HG03342 (cell line): Measurements from ENCODE around the gene CD48.
"Not testable (repeated sequence)": the region's sequence is repeated elsewhere in the genome, so short reads cannot be mapped to it uniquely, and the experiment has no call there.

Source experiments
- ATAC-seq: cut with Tn5 transposase; IDR thresholded peaks from one replicate; pipeline ENCODE4 v1.9.1; 2021; ENCODE audit warnings: mild to moderate bottlenecking, moderate library complexity; ENCODE audit not compliant: unreplicated experiment

The CD48 gene

GRCh38 chr1:160716013-160716412 is 4.4 kb upstream of the CD48 start:
- ATAC-seq, result no peak

DNA sequence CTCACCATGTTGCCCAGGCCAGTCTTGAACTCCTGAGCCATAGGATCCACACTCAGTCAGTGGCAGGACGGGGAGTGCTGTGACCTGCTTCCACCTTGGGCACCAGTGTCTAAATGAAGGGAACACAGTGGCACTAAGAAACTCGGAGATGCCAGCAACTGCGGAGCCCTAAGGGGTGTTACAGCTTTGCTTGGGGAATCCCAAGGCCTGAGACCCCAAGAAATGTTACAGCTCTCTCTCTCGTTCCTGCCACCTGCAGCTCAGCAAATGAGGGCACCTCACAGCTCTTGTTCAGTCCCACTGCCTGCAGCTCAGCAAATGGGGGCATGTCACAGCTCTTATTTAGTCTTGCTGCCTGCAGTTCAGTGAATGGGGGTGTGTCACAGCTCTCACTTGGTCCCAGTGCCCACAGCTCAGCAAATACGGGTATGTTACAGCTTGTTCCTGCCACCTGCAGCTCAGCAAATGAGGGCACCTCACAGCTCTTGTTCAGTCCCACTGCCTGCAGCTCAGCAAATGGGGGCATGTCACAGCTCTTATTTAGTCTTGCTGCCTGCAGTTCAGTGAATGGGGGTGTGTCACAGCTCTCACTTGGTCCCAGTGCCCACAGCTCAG is 2.5 kb upstream of the CD48 start:
- ATAC-seq, result not testable (repeated sequence)

GRCh38 chr1:160713161-160713560 is 1.5 kb upstream of the CD48 start:
- no peak for ATAC-seq

DNA sequence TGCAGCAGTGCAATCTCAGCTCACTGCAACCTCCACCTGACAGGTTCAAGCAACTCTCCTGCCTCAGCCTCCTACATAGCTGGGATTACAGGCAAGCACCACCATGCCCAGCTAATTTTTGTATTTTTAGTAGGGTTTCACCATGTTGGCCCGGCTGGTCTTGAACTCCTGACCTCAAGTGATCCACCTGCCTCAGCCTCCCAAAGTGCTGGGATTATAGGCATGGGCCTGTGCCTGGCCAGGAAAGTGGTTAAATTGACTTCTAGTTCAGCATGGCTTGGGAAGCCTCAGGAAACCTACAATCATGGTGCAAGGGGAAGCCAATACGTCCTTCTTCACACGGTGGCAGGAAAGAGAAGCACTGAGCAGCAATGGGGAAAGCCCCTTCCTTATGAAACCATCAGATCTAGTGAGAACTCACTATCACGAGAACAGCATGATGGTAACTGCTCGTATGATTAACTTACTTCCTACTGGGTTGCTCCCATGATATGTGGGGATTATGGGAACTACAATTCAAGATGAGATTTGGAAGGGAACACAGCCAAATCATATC is 981 bp upstream of the CD48 start:
- ATAC-seq, result not testable (repeated sequence)

DNA sequence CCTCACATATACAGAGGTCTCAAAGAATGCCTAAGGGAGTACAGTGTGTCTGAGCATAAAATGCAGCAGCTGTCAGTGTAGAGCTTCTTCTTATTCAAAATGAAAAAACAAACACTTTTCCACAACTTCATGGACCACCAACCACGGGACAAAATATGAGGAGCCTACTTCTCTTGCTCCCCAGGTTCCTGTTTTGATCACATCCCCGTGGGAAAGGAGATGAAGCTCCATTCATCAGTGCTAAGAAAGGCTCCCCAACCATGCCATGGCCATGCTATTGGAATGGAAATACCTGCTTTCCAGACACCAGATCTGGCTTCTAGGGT is 383 bp downstream of the CD48 start:
- ATAC-seq, result no peak

- no peak for ATAC-seq
Measured at GRCh38 chr1:160710517-160711252, 937 bp downstream of the CD48 start.

DNA sequence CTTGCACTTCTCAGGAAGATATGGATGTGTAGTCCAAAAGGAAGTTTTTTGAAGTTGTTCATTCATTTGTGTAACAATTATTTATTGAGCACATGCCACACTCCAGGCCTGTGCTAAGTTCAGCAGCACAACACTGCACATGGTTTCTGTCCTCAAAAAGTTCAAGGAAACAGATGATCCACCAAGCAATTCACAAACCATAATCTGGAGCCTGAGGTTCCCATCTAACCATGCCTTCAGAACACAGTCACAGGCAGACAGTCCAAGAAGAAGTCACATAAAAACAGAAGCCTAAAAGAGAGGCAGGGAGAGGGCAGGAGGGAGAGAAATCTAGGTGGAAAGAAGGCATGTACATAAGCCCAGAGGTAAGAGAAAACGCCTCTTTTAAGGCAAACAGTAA is 1.9 kb downstream of the CD48 start:
- no peak for ATAC-seq

DNA sequence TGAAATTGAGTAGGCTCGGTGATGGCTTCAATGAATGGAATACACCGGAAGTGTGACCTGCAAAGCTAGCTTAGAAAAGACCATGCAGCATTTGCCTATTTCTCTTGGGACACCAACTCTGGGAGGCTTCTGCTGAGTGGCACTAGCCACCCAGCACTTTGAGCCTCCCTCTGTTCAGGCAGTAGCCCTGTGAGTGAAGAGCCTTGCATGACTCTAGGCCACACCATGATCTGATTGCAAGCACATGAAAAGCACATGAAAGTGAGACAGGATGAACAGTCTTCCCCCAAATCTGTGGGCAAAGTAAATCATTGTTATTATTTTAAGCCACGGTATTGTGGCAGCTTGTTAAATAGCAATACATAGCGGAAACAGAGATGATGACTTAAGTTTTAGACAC is 2.8 kb downstream of the CD48 start:
- ATAC-seq, result peak; percentile 45

DNA sequence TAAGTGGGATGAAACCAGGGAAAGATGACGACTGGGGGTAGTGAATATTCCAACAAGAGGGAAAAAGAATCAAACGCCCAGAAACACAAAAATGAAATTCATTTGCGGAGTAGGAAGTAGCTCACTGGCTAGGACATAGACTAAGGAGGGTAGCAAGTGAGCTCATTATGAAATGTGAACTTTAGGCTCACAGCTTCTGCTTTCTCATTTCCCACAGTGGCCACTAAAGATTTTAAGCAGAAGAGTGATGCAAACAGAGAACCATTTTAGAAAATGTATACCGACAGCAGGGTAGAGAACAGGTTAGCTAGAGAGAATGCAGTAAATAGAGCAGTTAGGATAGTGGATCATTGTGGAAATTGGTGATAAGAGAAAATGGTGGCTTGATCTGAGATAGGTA is 3.5 kb downstream of the CD48 start:
- ATAC-seq, result no peak

GRCh38 chr1:160707236-160708064 is 4.2 kb downstream of the CD48 start:
- no peak for ATAC-seq

GRCh38 chr1:160706526-160707235 is 4.9 kb downstream of the CD48 start:
- no peak for ATAC-seq

GRCh38 chr1:160705742-160706141 is 5.9 kb downstream of the CD48 start:
- ATAC-seq, result no peak

GRCh38 chr1:160705212-160705621 is 6.4 kb downstream of the CD48 start:
- ATAC-seq, result not testable (repeated sequence)

DNA sequence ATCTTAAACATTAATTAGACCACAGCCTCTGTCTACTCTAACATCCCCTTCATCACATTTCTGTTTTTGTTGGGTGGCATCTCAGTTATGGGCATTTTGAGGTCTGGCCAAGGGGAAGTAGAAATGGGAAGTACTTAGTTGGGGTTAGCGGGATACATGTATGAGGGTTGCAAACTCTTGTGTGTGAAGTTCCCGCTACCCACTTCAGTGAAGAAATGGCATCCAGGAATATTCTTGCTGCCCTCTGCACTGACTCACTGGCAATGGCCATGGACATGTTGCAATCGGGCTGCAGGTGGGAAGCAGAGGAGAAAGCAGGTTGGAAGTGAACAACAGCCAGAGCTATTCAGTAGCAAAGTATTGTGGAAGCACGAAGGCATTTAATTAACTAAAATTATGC is 7.4 kb downstream of the CD48 start:
- ATAC-seq, result no peak

DNA sequence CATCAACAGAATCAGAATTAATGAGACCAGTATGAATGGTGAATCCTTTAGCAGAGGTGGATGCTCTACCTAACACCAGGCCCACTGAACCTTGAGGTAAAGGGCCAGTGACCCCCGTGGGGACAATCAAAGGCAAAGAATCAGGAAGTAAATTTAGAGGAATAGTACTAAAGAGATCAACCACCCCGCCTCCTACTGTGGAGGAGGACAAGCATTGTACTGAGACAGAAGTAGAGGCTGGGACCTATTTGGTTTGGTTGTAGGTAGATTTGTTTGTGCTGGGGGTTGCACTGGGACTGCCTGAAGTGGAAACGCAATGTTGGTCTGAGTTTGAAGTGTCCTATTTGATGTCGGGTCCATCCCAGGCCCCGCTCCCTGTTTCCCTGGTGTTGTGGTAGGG is 9.5 kb downstream of the CD48 start:
- ATAC-seq, result no peak

GRCh38 chr1:160692390-160692789 is 19.2 kb downstream of the CD48 start:
- not testable (repeated sequence) for ATAC-seq

DNA sequence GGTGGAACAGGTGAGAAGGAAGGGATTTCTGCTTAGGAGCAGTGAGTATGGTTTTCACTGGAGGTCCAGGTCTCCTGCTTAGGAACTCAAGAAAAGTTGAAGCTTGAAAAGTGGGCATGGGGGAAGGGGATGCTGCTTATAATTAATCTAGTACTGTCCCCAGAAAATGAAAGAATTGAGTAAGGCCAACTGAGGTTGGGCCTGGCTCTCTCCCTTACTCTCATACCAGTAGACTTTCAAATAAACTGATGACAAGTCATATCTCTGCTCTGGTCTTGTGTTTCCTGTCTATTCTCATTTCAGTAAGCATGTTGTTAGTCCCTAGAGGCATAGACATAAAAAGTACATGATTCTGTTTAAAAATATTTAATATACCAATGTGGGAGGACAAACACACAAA is 26.4 kb downstream of the CD48 start:
- no peak for ATAC-seq

DNA sequence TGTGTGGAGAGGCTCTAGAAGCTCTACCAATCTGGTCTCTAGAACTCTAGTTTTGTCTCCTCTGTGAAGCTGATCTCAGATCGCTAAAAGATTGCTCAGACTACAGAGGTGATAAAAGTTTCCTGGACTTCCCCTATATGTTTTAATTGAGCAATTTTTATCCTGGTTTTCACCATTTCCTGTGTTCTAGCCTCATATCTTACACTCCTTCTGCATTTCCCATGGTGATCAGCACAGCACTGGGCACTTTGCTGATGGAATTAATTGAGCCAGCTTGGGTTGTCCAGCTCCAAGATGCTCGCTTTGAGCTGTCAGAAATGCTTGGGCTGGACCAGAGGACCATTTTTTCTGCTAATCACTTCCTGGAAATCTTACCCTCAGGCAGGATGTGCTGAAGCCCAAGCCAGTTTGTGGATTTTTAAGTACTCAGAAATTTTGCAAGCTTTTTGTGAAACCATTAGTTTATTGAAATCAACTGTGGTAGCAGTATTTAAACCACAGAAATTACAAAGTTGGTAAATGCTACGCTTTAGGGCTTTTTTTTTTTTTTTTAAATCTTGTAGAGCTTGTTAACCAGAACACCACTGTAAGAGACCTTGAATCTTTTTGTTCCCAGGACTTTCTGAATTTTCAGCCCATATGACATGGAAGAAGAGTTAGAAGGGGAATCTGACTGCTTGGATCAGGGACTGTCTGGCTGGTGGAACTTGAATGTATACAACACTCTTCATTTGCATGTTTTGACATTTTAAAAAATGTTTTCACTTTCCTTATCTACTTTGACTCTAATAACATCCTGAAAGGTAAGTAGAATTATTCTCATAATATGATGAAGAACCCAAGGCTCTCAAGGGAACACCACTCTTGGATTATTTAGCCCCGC is 28.4 kb downstream of the CD48 start:
- no peak for ATAC-seq

- no peak for ATAC-seq
Measured at GRCh38 chr1:160681891-160682140, 29.8 kb downstream of the CD48 start.
